ENCODE results near the gene RRBP1. TPM values are rescaled to one million over a fixed set of nuclear protein-coding genes. Genes with fewer than 3 reads are reported as not detected.

Gene RRBP1
- total and polyA plus RNA-seq, 9 donors = 29.2 to 159 (median 83.8) TPM

GRCh38 chr20:17638835-17639407 is 43.1 kb downstream of the RRBP1 start:
- 76 to 82% (median 77%) methylated on average over 6 of the region's 6 CpGs for WGBS, 3 donors
- H3K4me1 ChIP-seq (ENCODE audit: insufficient read depth) = peaks cover 43% of the 10 kb centered on the region
- TF ChIP-seq EP300 (IDR thresholded peaks at IDR 0.05) = no peak
- TF ChIP-seq, protein P1, sequence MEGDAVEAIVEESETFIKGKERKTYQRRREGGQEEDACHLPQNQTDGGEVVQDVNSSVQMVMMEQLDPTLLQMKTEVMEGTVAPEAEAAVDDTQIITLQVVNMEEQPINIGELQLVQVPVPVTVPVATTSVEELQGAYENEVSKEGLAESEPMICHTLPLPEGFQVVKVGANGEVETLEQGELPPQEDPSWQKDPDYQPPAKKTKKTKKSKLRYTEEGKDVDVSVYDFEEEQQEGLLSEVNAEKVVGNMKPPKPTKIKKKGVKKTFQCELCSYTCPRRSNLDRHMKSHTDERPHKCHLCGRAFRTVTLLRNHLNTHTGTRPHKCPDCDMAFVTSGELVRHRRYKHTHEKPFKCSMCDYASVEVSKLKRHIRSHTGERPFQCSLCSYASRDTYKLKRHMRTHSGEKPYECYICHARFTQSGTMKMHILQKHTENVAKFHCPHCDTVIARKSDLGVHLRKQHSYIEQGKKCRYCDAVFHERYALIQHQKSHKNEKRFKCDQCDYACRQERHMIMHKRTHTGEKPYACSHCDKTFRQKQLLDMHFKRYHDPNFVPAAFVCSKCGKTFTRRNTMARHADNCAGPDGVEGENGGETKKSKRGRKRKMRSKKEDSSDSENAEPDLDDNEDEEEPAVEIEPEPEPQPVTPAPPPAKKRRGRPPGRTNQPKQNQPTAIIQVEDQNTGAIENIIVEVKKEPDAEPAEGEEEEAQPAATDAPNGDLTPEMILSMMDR (IDR thresholded peaks at IDR 0.05) = no peak
- TF ChIP-seq POLR2A (IDR thresholded peaks at IDR 0.05) = no peak

GRCh38 chr20:17637985-17638640 is 43.9 kb downstream of the RRBP1 start:
- 76 to 82% (median 79%) methylated on average over 13 of the region's 13 CpGs for WGBS, 3 donors
- Histone ChIP-seq H3K9me3 (no peaks in the 10 kb centered on the region), H3K4me1 (ENCODE audit: insufficient read depth) (peaks cover 39% of the 10 kb centered on the region), H3K27ac (peak overlapping the region in 1 of 2 donors; percentile 86), H3K4me3 (no peak overlapping the region), H3K27me3 (no peaks in the 10 kb centered on the region), H3K36me3 (no peaks in the 10 kb centered on the region)
- DNase-seq = no peak
- TF ChIP-seq POLR2A (IDR thresholded peaks at IDR 0.05) (no peak), EP300 (IDR thresholded peaks at IDR 0.05) (no peak)
- TF ChIP-seq, protein P1 (IDR thresholded peaks at IDR 0.05) = no peak
- intact Hi-C loops (cut with DNase I) = no loop called here

More at GRCh38 chr20:17638835-17639407, 43.1 kb downstream of the RRBP1 start:
- no peaks in the 10 kb centered on the region for H3K9me3 ChIP-seq
- no peaks in the 10 kb centered on the region for H3K27me3 ChIP-seq
- no peak for DNase-seq
- intact Hi-C loops (cut with DNase I) = no loop called here
- no peaks in the 10 kb centered on the region for H3K36me3 ChIP-seq
- no peak overlapping the region for H3K4me3 ChIP-seq
- H3K27ac ChIP-seq = peak overlapping the region in 1 of 2 donors; percentile 86

GRCh38 chr20:17637413-17637780 is 44.6 kb downstream of the RRBP1 start:
- Histone ChIP-seq H3K9me3 (no peaks in the 10 kb centered on the region), H3K27me3 (no peaks in the 10 kb centered on the region), H3K4me3 (no peak overlapping the region), H3K27ac (peak overlapping the region in 1 of 2 donors; percentile 86), H3K36me3 (no peaks in the 10 kb centered on the region), H3K4me1 (ENCODE audit: insufficient read depth) (peaks cover 39% of the 10 kb centered on the region)
- intact Hi-C loops (cut with DNase I) = no loop called here
- no peak for DNase-seq
- 50 to 71% (median 66%) methylated on average over 4 of the region's 4 CpGs for WGBS, 3 donors
- TF ChIP-seq EP300 (IDR thresholded peaks at IDR 0.05) = no peak
- TF ChIP-seq POLR2A (IDR thresholded peaks at IDR 0.05) = no peak
- TF ChIP-seq, protein P1 (IDR thresholded peaks at IDR 0.05) = no peak

DNA sequence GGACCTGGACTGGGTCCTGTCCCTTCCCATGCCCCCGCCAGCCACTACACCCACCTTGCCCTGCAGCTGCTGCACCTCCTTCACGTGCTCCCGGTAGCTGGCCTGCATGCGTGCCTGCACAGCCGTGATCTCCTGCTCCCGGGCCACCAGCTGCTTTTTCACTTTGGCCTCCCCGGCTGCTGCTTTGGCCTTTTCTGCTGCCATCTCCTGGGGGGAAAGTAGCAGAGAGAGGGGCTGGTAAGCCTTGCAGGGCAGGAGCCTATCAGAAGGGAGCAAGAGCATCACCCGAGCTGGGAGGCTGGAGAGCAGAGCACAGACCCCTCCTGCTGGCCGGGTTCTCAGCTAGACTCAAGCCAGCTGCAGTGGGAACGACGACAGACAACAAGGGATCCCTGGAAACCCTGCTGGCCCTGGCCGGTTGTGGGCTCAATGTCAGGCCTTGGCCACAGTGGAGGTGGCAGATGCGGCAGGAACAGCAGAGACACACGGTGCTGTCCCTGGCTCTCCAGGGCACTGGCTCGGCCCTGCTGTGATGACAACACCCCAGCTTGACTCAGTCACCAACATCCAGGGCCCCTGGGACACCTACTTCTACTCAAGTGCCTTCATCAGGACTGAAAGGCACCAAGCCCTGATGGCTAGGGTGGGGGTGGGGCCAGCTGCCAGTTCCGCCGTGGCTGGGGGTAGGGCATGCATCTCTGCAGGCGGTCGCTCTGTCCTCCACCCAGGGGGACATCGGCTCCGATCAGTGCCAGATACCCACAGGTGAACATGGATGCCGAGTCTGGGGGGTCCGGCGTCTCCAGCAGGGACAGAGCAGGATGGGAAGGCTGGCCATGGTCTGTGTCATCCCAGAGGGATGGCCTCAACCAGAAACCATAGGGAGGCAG is 45.3 kb downstream of the RRBP1 start:
- H3K4me3 ChIP-seq = no peak overlapping the region
- no peak for DNase-seq
- 41 to 52% (median 44%) methylated on average over 20 to 24 of the region's 24 CpGs for WGBS, 3 donors
- intact Hi-C loops (cut with DNase I) = no loop called here
- TF ChIP-seq, protein P1 (IDR thresholded peaks at IDR 0.05) = no peak
- no peak for TF ChIP-seq POLR2A (IDR thresholded peaks at IDR 0.05)
- no peak for TF ChIP-seq EP300 (IDR thresholded peaks at IDR 0.05)
- H3K27ac ChIP-seq = peak overlapping the region; percentile 54 to 86
- H3K4me1 ChIP-seq (ENCODE audit: insufficient read depth) = peaks cover 39% of the 10 kb centered on the region
- H3K36me3 ChIP-seq = no peaks in the 10 kb centered on the region
- no peaks in the 10 kb centered on the region for H3K9me3 ChIP-seq
- H3K27me3 ChIP-seq = no peaks in the 10 kb centered on the region
